Measurements from ENCODE around the gene CST9. TPM values are rescaled to one million over a fixed set of nuclear protein-coding genes. Genes with fewer than 3 reads are reported as not detected.
"Not testable (repeated sequence)": the region's sequence is repeated elsewhere in the genome, so short reads cannot be mapped to it uniquely, and the experiment has no call there.

Gene CST9
- total and polyA plus RNA-seq, 12 donors, result not detected

DNA sequence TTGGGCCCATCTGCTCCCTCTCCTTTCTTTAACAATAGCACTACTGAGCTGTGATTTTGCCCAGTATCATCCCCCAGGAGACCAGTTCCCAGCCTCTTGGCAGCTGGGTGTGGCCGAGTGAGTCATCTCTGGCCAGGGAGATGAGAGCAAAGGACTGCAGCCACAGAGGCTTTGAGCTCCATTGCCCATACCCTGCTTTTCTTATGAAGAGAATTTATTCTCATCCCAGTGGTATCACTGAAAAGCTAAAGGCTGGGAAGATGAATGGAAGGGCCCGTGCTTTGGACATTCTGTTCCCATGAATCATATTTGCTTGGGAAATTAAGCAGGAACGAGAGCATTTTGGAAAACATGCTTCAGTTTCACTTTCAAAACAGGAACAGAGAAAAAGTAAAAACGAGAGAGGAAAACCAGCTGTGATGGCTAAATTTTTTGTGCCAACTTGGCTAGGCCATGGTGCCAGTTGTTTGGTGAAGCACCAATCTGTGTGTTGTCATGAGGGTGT is 17.2 kb upstream of the CST9 start:
- Histone ChIP-seq H3K9me3 (no peaks in the 10 kb centered on the region), H3K27me3 (no peaks in the 10 kb centered on the region), H3K36me3 (no peaks in the 10 kb centered on the region), H3K27ac (peak overlapping the region; percentile 64 to 88 (median 82)), H3K4me3 (peak overlapping the region in 8 of 10 donors; percentile 2 to 48 (median 41)), H3K4me1 (peaks cover 0 to 42% (median 20%) of the 10 kb centered on the region in 9 donors)
- WGBS, 2 donors, result 31 to 43% methylated on average over 4 of the region's 4 CpGs
- intact Hi-C loops (cut with DNase I), result no loop called here
- TF ChIP-seq, protein P1, sequence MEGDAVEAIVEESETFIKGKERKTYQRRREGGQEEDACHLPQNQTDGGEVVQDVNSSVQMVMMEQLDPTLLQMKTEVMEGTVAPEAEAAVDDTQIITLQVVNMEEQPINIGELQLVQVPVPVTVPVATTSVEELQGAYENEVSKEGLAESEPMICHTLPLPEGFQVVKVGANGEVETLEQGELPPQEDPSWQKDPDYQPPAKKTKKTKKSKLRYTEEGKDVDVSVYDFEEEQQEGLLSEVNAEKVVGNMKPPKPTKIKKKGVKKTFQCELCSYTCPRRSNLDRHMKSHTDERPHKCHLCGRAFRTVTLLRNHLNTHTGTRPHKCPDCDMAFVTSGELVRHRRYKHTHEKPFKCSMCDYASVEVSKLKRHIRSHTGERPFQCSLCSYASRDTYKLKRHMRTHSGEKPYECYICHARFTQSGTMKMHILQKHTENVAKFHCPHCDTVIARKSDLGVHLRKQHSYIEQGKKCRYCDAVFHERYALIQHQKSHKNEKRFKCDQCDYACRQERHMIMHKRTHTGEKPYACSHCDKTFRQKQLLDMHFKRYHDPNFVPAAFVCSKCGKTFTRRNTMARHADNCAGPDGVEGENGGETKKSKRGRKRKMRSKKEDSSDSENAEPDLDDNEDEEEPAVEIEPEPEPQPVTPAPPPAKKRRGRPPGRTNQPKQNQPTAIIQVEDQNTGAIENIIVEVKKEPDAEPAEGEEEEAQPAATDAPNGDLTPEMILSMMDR (IDR thresholded peaks at IDR 0.05), result no peak
- ATAC-seq (peak; percentile 75 to 99 (median 92)), DNase-seq (peak; percentile 63 to 66)

DNA sequence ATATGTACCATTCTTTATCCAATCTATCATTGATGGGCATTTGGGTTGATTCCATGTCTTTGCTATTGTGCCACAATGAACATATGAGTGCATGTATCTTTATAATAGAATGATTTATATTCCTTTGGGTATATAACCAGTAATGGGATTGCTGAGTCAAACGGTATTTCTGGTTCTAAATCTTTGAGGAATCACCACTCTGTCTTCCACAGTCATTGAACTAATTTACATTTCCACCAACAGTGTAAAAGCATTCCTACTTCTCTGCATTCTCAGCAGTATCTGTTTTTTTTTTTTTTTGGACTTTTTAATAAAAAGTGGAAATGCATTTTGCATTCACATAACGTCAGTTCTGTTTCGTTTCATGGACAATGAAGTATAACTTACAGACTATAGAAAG is 16.7 kb upstream of the CST9 start:
- H3K9me3 ChIP-seq; ATAC-seq; H3K27me3 ChIP-seq; H3K36me3 ChIP-seq; DNase-seq; intact Hi-C loops (cut with DNase I): not testable (repeated sequence)
- 32 to 73% methylated on average over 3 of the region's 3 CpGs for WGBS, 2 donors
- H3K27ac ChIP-seq, result peak overlapping the region; percentile 64 to 88 (median 82)
- peak overlapping the region in 8 of 10 donors; percentile 2 to 48 (median 41) for H3K4me3 ChIP-seq
- peaks cover 0 to 42% (median 20%) of the 10 kb centered on the region in 9 donors for H3K4me1 ChIP-seq

DNA sequence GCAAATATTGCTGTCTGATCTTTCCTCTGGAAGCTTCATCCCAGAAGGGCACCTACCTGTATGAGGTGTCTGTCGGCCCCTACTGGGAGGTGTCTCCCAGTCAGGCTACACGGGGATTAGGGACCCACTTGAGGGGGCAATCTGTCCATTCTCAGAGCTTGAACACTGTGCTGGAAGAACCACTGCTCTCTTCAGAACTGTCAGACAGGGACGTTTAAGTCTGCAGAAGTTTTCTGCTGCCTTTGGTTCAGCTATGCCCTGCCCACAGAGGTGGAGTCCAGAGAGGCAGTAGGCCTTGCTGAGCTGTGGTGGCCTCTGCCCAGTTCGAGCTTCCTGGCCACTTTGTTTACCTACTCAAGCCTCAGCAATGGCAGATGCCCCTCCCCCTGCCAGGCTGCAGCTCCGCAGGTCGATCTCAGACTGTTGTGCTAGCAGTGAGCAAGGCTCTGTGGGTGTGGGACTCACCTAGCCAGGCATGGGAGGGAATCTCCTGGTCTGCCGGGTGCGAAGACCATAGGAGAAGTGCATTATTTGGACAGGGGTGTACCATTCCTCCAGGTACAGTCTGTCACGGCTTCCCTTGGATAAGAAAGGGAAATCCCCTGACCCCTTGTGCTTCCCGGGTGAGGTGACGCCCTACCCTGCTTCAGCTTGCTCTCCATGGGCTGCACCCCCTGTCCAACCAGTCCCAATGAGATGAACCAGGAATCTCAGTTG is 15.1 kb upstream of the CST9 start:
- H3K9me3 ChIP-seq; intact Hi-C loops (cut with DNase I); H3K4me3 ChIP-seq; H3K36me3 ChIP-seq; H3K27me3 ChIP-seq; ATAC-seq; H3K27ac ChIP-seq; DNase-seq: not testable (repeated sequence)
- 71 to 78% methylated on average over 11 of the region's 11 CpGs for WGBS, 2 donors
- peaks cover 0 to 37% (median 20%) of the 10 kb centered on the region in 9 donors for H3K4me1 ChIP-seq

DNA sequence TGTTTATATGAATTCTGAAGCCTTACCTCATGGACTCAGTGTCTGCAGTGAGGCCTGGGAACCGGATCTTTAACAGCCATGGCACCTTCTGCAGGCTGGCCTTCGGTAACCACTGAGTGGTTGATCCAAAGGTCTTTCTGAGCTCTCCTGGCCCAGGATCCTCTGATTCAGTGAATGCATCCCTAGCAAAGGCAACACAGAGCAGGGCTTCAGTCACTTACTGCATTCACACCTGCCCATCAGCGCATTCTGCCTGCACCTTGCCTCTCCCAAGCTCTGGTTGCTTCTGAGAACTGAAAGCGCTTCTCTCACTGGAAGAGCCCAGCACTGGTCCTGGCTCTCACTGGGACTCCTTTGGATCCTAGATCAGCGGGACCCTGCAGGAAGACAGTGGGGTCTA is 8.4 kb upstream of the CST9 start:
- ATAC-seq, result peak in 1 of 8 donors; percentile 31
- intact Hi-C loops (cut with DNase I), result no loop called here
- H3K27ac ChIP-seq, result no peak overlapping the region

DNA sequence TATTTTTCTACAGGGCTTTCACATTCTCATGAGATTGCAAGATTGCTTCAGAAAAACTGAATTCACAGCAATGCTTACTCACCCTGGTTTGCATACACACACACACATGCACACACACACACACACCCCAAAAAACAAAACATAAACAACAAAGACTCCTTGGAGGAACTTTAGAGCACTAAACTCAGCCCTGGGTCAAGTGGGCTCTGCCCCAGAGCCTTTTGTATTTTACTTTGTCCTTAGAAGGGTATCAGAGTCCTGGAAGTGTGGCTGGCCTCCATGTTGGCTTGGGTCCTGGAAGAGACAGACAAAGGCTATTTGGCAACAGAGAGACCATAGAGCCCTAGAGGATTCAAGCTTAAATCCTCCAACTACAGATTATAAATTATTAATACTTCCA is 8.0 kb upstream of the CST9 start:
- intact Hi-C loops (cut with DNase I), result no loop called here
- no peak overlapping the region for H3K27ac ChIP-seq
- no peaks in the 10 kb centered on the region for H3K9me3 ChIP-seq
- peaks cover 0 to 16% (median 8%) of the 10 kb centered on the region in 9 donors for H3K4me1 ChIP-seq
- H3K27me3 ChIP-seq, result no peaks in the 10 kb centered on the region
- ATAC-seq (peak in 6 of 8 donors; percentile 39 to 69 (median 49)), DNase-seq (no peak)
- TF ChIP-seq, protein P1 (IDR thresholded peaks at IDR 0.05), result no peak
- H3K4me3 ChIP-seq, result no peak overlapping the region
- H3K36me3 ChIP-seq, result no peaks in the 10 kb centered on the region

More for the DNA sequence above, 8.4 kb upstream of the CST9 start:
- WGBS, 2 donors, result 89% methylated on average over 5 of the region's 5 CpGs
- H3K9me3 ChIP-seq, result no peaks in the 10 kb centered on the region
- TF ChIP-seq, protein P1 (IDR thresholded peaks at IDR 0.05), result no peak
- peaks cover 0 to 16% (median 8%) of the 10 kb centered on the region in 9 donors for H3K4me1 ChIP-seq
- no peaks in the 10 kb centered on the region for H3K36me3 ChIP-seq
- no peaks in the 10 kb centered on the region for H3K27me3 ChIP-seq
- DNase-seq, result no peak
- H3K4me3 ChIP-seq, result no peak overlapping the region

All from heart right ventricle (tissue), 16 donors.